NCI-H187 treated with DMSO at 0.1 percent for 48 hours (cell line): Measurements from ENCODE around the gene POC1A.

Source experiments
- DNase-seq: peaks from one replicate; lab custom pipeline; 2025; lab: John Stamatoyannopoulos, UW

Gene POC1A

GRCh38 chr3:52067046-52067445 is 87.2 kb downstream of the POC1A start:
- DNase-seq = no peak

GRCh38 chr3:52065264-52065756 is 88.9 kb downstream of the POC1A start:
- no peak for DNase-seq

GRCh38 chr3:52064561-52064960 is 89.7 kb downstream of the POC1A start:
- no peak for DNase-seq

GRCh38 chr3:52063026-52063723 is 91.0 kb downstream of the POC1A start:
- DNase-seq = no peak

- no peak for DNase-seq
Observed at GRCh38 chr3:52062505-52062904, 91.7 kb downstream of the POC1A start.

- no peak for DNase-seq
Observed at GRCh38 chr3:52061121-52061910, 92.9 kb downstream of the POC1A start.

GRCh38 chr3:52059781-52060180 is 94.4 kb downstream of the POC1A start:
- DNase-seq = no peak

GRCh38 chr3:52057812-52058495 is 96.3 kb downstream of the POC1A start:
- no peak for DNase-seq

- peak; percentile 87 for DNase-seq
Observed at GRCh38 chr3:52056968-52057811, 97.0 kb downstream of the POC1A start.

- DNase-seq = no peak
Observed at GRCh38 chr3:52056521-52056967, 97.7 kb downstream of the POC1A start, which contains the start of gene DUSP7. TSS of gene DUSP7 (minus strand) at chr3:52056571. CDS start at chr3:52056366, 205 bp downstream.

GRCh38 chr3:52055537-52056351 is 98.5 kb downstream of the POC1A start:
- DNase-seq = no peak

- DNase-seq = no peak
Observed at GRCh38 chr3:52054661-52055511, 99.3 kb downstream of the POC1A start.

GRCh38 chr3:52053307-52054304 is 100.6 kb downstream of the POC1A start:
- DNase-seq = no peak

GRCh38 chr3:52052831-52053306 is 101.4 kb downstream of the POC1A start:
- DNase-seq = no peak

GRCh38 chr3:52051444-52051843 is 102.8 kb downstream of the POC1A start:
- no peak for DNase-seq

GRCh38 chr3:52050571-52050970 is 103.7 kb downstream of the POC1A start:
- no peak for DNase-seq

GRCh38 chr3:52049503-52049902 is 104.7 kb downstream of the POC1A start:
- no peak for DNase-seq

GRCh38 chr3:52047295-52047960 is 106.8 kb downstream of the POC1A start:
- DNase-seq = no peak
